GM12864 (cell line): ENCODE data around the gene H2AZ1.

Source experiments
- DNase-seq: peaks from one replicate; pipeline ENCODE4 v3.0.0-alpha.2; 2011; ENCODE audit warnings: low read depth
- H3K4me3 ChIP-seq: 2 replicates; pipeline ENCODE4 v1.5.1; 2011; ENCODE audit warnings: mild to moderate bottlenecking, low read depth, low read length, control low read depth
- TF ChIP-seq, protein P1 (sequence below): IDR thresholded peaks from 2 replicates; pipeline ENCODE4 v1.5.1; 2011; ENCODE audit warnings: low read depth, mild to moderate bottlenecking, moderate library complexity, low read length, control low read depth, inconsistent platforms; ENCODE audit errors: missing control alignments

Gene H2AZ1

GRCh38 chr4:99917575-99917974, 32.5 kb downstream of the H2AZ1 start:
- no peak for DNase-seq
- TF ChIP-seq, protein P1, sequence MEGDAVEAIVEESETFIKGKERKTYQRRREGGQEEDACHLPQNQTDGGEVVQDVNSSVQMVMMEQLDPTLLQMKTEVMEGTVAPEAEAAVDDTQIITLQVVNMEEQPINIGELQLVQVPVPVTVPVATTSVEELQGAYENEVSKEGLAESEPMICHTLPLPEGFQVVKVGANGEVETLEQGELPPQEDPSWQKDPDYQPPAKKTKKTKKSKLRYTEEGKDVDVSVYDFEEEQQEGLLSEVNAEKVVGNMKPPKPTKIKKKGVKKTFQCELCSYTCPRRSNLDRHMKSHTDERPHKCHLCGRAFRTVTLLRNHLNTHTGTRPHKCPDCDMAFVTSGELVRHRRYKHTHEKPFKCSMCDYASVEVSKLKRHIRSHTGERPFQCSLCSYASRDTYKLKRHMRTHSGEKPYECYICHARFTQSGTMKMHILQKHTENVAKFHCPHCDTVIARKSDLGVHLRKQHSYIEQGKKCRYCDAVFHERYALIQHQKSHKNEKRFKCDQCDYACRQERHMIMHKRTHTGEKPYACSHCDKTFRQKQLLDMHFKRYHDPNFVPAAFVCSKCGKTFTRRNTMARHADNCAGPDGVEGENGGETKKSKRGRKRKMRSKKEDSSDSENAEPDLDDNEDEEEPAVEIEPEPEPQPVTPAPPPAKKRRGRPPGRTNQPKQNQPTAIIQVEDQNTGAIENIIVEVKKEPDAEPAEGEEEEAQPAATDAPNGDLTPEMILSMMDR, result no peak

DNA sequence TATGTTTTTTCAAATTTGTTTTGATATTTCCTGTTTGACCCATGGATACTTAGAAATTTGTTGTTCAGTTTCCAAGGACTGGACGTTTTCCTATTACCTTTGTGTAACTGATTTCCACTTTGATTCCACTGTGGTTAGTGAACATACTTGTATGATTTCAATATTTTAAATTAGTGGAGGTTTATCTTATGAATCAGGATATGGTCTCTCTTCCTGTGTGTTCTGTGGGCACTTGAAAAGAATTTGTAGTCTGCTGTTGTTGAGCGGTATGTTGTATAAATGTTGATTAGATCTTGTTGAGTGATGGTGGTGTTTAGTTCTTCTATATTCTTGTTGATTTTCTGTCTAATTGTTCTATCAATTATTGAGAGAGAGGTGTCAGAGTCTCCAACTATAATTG, 34.6 kb downstream of the H2AZ1 start:
- no peak for DNase-seq
- TF ChIP-seq, protein P1, result no peak
- H3K4me3 ChIP-seq, result no peak overlapping the region

More at GRCh38 chr4:99917575-99917974, 32.5 kb downstream of the H2AZ1 start:
- H3K4me3 ChIP-seq, result no peak overlapping the region
